ENCODE measurements around the gene MRPL21. TPM values are rescaled to one million over a fixed set of nuclear protein-coding genes. Genes with fewer than 3 reads are reported as not detected.

The MRPL21 gene
- total and polyA plus RNA-seq, 2 experiments from 2014 or later, result 62.4 to 232 TPM

GRCh38 chr11:68881320-68881719 lies 22.3 kb downstream of the MRPL21 start:
- Histone ChIP-seq H3K36me3 (ENCODE audit: insufficient read depth) (no peaks in the 10 kb centered on the region), H3K79me2 (replicated peaks; ENCODE audit: insufficient read depth) (no peaks in the 10 kb centered on the region), H3K27ac (ENCODE audit: low read depth) (no peak overlapping the region), H4K20me1 (replicated peaks; ENCODE audit: insufficient read depth) (no peaks in the 10 kb centered on the region), H2AFZ (no peak overlapping the region), H3K4me2 (no peak overlapping the region), H3K4me1 (ENCODE audit: insufficient read depth) (0 out of 2 replicates have a peak, but pooled peaks cover 3% of the 10 kb centered on the region), H3K4me3 (no peak overlapping the region), H3K9me2 (ENCODE audit: insufficient read depth) (no peaks in the 10 kb centered on the region), H3K27me3 (ENCODE audit: insufficient read depth) (no peaks in the 10 kb centered on the region), H3F3A (replicated peaks; ENCODE audit: low read depth) (no peaks in the 10 kb centered on the region)
- TF ChIP-seq EZH2 (IDR thresholded peaks at IDR 0.05; ENCODE audit: low read depth, unreplicated experiment), result no peak
- TF ChIP-seq ZNF331 (CRISPR knock-in tag; IDR thresholded peaks at IDR 0.05; ENCODE audit: low read depth), result no peak
- TF ChIP-seq ZNF114 (CRISPR knock-in tag; IDR thresholded peaks at IDR 0.05), result no peak
- no peak for TF ChIP-seq REST (IDR thresholded peaks at IDR 0.05; ENCODE audit: unreplicated experiment)
- TF ChIP-seq STAT1 (IDR thresholded peaks at IDR 0.05; ENCODE audit: unreplicated experiment), result no peak
- TF ChIP-seq JUNB (IDR thresholded peaks at IDR 0.05; ENCODE audit: unreplicated experiment), result no peak
- TF ChIP-seq CTCF (conservative IDR thresholded peaks at IDR 0.05; ENCODE audit: low read depth in 2 of 2), result no peak
- TF ChIP-seq ETS1 (IDR thresholded peaks at IDR 0.05), result no peak
- no peak for TF ChIP-seq CREB1 (CRISPR knock-in tag; IDR thresholded peaks at IDR 0.05; ENCODE audit: low read depth)
- no peak for TF ChIP-seq EZH2phosphoT487 (IDR thresholded peaks at IDR 0.05; ENCODE audit: unreplicated experiment)
- no peak for TF ChIP-seq ZNF462 (CRISPR knock-in tag; IDR thresholded peaks at IDR 0.05)
- no peak for TF ChIP-seq POLR2AphosphoS5 (IDR thresholded peaks at IDR 0.05; ENCODE audit: low read depth)
- no peak for TF ChIP-seq NANOG (IDR thresholded peaks at IDR 0.05; ENCODE audit: borderline replicate concordance)
- Mint-ChIP-seq H3K4me1 (0 out of 3 replicates have a peak, but pooled peaks cover 4% of the 10 kb centered on the region), H3K27me3 (ENCODE audit: insufficient read depth, low read depth, poor library complexity) (no peaks in the 10 kb centered on the region), H3K36me3 (ENCODE audit: low read depth) (peaks cover 4% of the 10 kb centered on the region), H3K27ac (no peak overlapping the region), H3K9me3 (no peaks in the 10 kb centered on the region; the same call in 2 of the 3 replicates), H3K4me3 (no peak overlapping the region)
- ATAC-seq (no peak), DNase-seq (ENCODE audit: low spot score) (no peak)

All from GM23338 (cell line).